SK-N-SH (cell line): ENCODE data around the gene IFITM1. TPM values are rescaled to one million over a fixed set of nuclear protein-coding genes. Genes with fewer than 3 reads are reported as not detected.
A peak's percentile ranks its signal among the peaks of the same experiment; 100 is the strongest.
"Not testable (repeated sequence)": the region's sequence is repeated elsewhere in the genome, so short reads cannot be mapped to it uniquely, and the experiment has no call there.

Experiments
- CTCF ChIA-PET: fragments of 300-600, 350-600 bp; formaldehyde crosslinking; extraction: SDS; loops from one replicate; lab custom pipeline; 2021; lab: Yijun Ruan, JAX
- POLR2A ChIA-PET: fragments of 350-600 bp; sonication (Branson Sonifier 250); formaldehyde crosslinking; extraction: SDS; loops from one replicate; lab custom pipeline; 2020; ENCODE audit warnings: antibody characterized with exemption, inconsistent platforms; lab: Yijun Ruan, JAX
- DNase-seq: peaks from one replicate; pipeline ENCODE4 v3.0.0; 2012
- H2AFZ ChIP-seq: fragments of 200-600 bp; sonication (generic); 2 replicates; pipeline ENCODE4 v1.8.1; 2016; ENCODE audit warnings: antibody characterized with exemption, mild to moderate bottlenecking, low read depth
- H3F3A ChIP-seq: fragments of 200-600 bp; sonication (generic); replicated peaks from 2 replicates; pipeline ENCODE3; 2016; ENCODE audit warnings: antibody characterized with exemption, mild to moderate bottlenecking; ENCODE audit not compliant: insufficient read depth
- H3K27ac ChIP-seq, 2 experiments: fragments of 200-500 bp in 1 of 2; fragments of 200-600 bp in 1 of 2; sonication (Bioruptor generic) in 1 of 2; sonication (generic), shearing (Covaris generic) in 1 of 2; 2 replicates each; pipeline versions ENCODE4 v1.5.1 to v1.6.1; 2014 to 2016; ENCODE audit warnings: low read depth in 2 of 2, inconsistent platforms in 1 of 2, low read length in 1 of 2, mild to moderate bottlenecking in 1 of 2, mixed read lengths in 1 of 2
- H3K27me3 ChIP-seq: fragments of 200-600 bp; sonication (generic), shearing (Covaris generic); 2 replicates; pipeline ENCODE4 v1.6.1; 2016; ENCODE audit warnings: mixed run types; ENCODE audit not compliant: insufficient read depth
- H3K36me3 ChIP-seq, 2 experiments: fragments of 200-500 bp in 1 of 2; fragments of 200-600 bp in 1 of 2; sonication (Bioruptor generic) in 1 of 2; sonication (generic) in 1 of 2; replicated peaks in 1 of 2; 2 replicates each; pipeline versions ENCODE3 to v1.5.1; 2014 to 2016; ENCODE audit warnings: low read length in 1 of 2, mild to moderate bottlenecking in 1 of 2; ENCODE audit not compliant: insufficient read depth in 2 of 2, control insufficient read depth in 1 of 2
- H3K4me1 ChIP-seq, 2 experiments: fragments of 200-500 bp in 1 of 2; fragments of 200-600 bp in 1 of 2; sonication (Bioruptor generic) in 1 of 2; sonication (generic), shearing (Covaris generic) in 1 of 2; 2 replicates each; pipeline versions ENCODE4 v1.5.1 to v1.6.1; 2014 to 2016; ENCODE audit warnings: low read depth in 1 of 2, low read length in 1 of 2, mixed run types in 1 of 2; ENCODE audit not compliant: insufficient read depth in 2 of 2, control insufficient read depth in 1 of 2
- H3K4me2 ChIP-seq: fragments of 200-600 bp; sonication (generic), shearing (Covaris generic); 2 replicates; pipeline ENCODE4 v1.6.1; 2017; ENCODE audit warnings: mixed run types
- H3K4me3 ChIP-seq, 2 experiments: fragments of 200-500 bp in 1 of 2; fragments of 200-600 bp in 1 of 2; sonication (Bioruptor generic) in 1 of 2; sonication (generic), shearing (Covaris generic) in 1 of 2; 2 replicates each; pipeline versions ENCODE4 v1.5.1 to v1.8.1; 2014 to 2016; ENCODE audit warnings: low read depth in 2 of 2, inconsistent platforms in 1 of 2, low read length in 1 of 2, mild to moderate bottlenecking in 1 of 2, mixed read lengths in 1 of 2, moderate library complexity in 1 of 2
- H3K79me2 ChIP-seq: fragments of 200-600 bp; sonication (generic); 2 replicates; pipeline ENCODE4 v1.8.1; 2017; ENCODE audit warnings: mild to moderate bottlenecking; ENCODE audit not compliant: insufficient read depth
- H3K9ac ChIP-seq: fragments of 200-600 bp; sonication (generic); 2 replicates; pipeline ENCODE4 v1.6.1; 2017; ENCODE audit warnings: mixed run types
- H3K9me2 ChIP-seq: fragments of 200-600 bp; sonication (generic); 2 replicates; pipeline ENCODE4 v1.6.1; 2017; ENCODE audit warnings: mixed run types
- H3K9me3 ChIP-seq: fragments of 200-600 bp; sonication (generic); 2 replicates; pipeline ENCODE4 v1.6.1; 2017; ENCODE audit warnings: mixed run types, mild to moderate bottlenecking, moderate library complexity
- H4K20me1 ChIP-seq: fragments of 200-600 bp; sonication (generic); 2 replicates; pipeline ENCODE4 v1.6.1; 2017; ENCODE audit warnings: mild to moderate bottlenecking, mixed run types; ENCODE audit not compliant: insufficient read depth
- CTCF ChIP-seq: fragments of 200-600 bp; sonication (generic); IDR thresholded peaks from 2 replicates; pipeline ENCODE4 v1.6.1; 2017; ENCODE audit warnings: antibody characterized with exemption, mild to moderate bottlenecking, moderate library complexity
- FOXM1 ChIP-seq: IDR thresholded peaks from 2 replicates; pipeline ENCODE4 v1.4.0; 2012; ENCODE audit warnings: low read depth, mild to moderate bottlenecking
- WGBS: methylation state at CpG from one replicate; pipeline ENCODE4 v1.1.6; 2017; ENCODE audit warnings: low lambda C conversion rate; 5-methylcytosine and 5-hydroxymethylcytosine counted together
- polyA plus RNA-seq, 3 experiments: library from polyadenylated mRNA; depleted of rRNA; stranded (reverse); fragments of >200 nt; gene quantifications; 2 replicates each; pipeline ENCODE4 v1.2.3, GENCODE V29; 2012
- TF ChIP-seq, protein P1 (sequence below): IDR thresholded peaks from 2 replicates; pipeline ENCODE4 v1.4.0; 2012; ENCODE audit warnings: low read depth, borderline replicate concordance

IFITM1 gene
- polyA plus RNA-seq, 1 of the 3 experiments (the other 2 are of a cell fraction) = 19.4 TPM

DNA sequence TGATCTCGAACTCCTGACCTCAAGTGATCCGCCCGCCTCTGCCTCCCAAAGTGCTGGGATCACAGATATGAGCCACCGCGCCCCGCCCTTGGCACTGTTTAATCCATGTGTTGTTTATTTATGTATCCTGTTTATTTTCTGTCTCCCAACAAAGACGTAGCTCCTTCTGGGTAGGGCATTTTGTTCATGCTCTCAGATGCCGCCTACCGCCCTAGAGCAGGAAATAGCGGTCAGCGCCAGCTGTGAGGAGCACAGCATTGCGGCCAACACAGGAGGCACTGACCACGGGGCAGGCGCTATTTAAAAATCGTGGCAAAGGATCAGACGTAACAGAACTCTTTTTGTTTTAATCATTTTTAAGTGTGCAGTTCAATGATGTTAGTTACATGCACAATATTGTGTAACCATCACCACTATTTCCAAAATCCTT, 45.1 kb upstream of the IFITM1 start:
- not testable (repeated sequence) for H3K36me3 ChIP-seq
- peak; percentile 21; the same call in 1 of the 2 replicates for TF ChIP-seq CTCF
- TF ChIP-seq, all 33 proteins: peak for 1; not testable (repeated sequence) for 32
- H4K20me1 ChIP-seq, H3K9me3 ChIP-seq, H3K27me3 ChIP-seq, H3K4me1 ChIP-seq, H3K9me2 ChIP-seq, H3K4me3 ChIP-seq, H3K79me2 ChIP-seq, H3K27ac ChIP-seq, H3K9ac ChIP-seq: not testable (repeated sequence)
- ChIA-PET CTCF (interaction anchor here (0.6 to 2.4 kb wide), 4 partner anchors 17 to 61 kb away, joined by 3 to 19 read pairs (median 4); no protein-coding TSS in a partner anchor), POLR2A (interaction anchor here (1.2 kb wide), 1 partner anchor 61 kb away, joined by 3 read pairs; the partner anchor contains the start of genes BET1L and RIC8A)
- 20% methylated on average over 15 of the region's 16 CpGs for WGBS
- H3K4me2 ChIP-seq = peak overlapping the region; percentile 11
- peaks cover 12% of the 10 kb centered on the region for H3F3A ChIP-seq
- DNase-seq = peak; percentile 67
- H2AFZ ChIP-seq = 0 out of 2 replicates have a peak overlapping the region, but pooled peaks have one; percentile 38

DNA sequence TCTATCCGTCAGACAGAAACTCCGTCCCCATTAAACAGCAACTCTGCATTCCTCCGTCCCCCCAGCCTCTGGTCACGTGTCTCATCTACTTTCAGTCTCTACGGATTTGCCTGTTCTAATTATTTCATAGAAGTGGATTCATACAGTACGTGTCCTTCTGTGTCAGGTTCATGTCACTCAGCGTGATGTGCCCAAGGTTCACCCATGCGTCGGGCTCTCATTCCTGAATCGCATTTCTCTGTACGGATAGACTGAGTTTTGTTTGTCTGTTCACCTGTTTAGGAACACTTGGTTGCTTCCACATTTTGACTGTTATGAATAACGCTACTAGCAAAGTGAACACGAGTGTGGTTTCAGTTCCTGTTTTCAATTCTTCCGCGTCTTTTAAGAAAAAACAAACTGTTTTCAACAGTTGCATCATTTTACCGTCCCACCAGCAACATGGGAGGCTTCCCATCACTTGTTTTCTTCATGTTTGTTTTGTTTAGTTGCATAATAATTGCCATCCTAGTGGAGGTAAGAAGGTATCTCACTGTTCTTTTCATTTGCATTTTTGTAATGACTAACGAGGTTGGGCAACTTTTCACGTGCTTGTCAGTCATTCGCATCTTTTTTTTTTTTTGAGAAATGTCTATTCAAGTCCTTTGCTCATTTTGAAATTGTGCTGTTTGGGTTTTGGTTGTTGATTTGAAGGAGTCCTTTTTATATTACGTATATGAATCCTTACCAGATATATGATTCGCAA, 44.5 kb upstream of the IFITM1 start:
- WGBS = 58% methylated on average over 21 of the region's 21 CpGs
- H3K9ac ChIP-seq = no peak overlapping the region
- DNase-seq = no peak
- peaks cover 9% of the 10 kb centered on the region; the same call in 1 of the 2 replicates for H3K27me3 ChIP-seq
- no peaks in the 10 kb centered on the region for H3K9me2 ChIP-seq
- H3K4me2 ChIP-seq = peak overlapping the region; percentile 11
- TF ChIP-seq, protein P1, sequence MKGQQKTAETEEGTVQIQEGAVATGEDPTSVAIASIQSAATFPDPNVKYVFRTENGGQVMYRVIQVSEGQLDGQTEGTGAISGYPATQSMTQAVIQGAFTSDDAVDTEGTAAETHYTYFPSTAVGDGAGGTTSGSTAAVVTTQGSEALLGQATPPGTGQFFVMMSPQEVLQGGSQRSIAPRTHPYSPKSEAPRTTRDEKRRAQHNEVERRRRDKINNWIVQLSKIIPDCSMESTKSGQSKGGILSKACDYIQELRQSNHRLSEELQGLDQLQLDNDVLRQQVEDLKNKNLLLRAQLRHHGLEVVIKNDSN = peak; percentile 64; the same call in 1 of the 2 replicates
- TF ChIP-seq FOXM1 = no peak
- H3K79me2 ChIP-seq = no peaks in the 10 kb centered on the region
- peaks cover 0 to 6% of the 10 kb centered on the region in 2 experiments; a peak in 1 of 4 replicates for H3K4me1 ChIP-seq
- no peaks in the 10 kb centered on the region for H3K36me3 ChIP-seq
- no peak overlapping the region for H2AFZ ChIP-seq
- POLR2A ChIA-PET = interaction anchor here (1.2 kb wide), 1 partner anchor 62 kb away, joined by 3 read pairs; the partner anchor contains the start of genes BET1L and RIC8A
- H3K4me3 ChIP-seq = no peak overlapping the region
- H3F3A ChIP-seq = peaks cover 12% of the 10 kb centered on the region
- H3K9me3 ChIP-seq = no peaks in the 10 kb centered on the region
- H4K20me1 ChIP-seq = no peaks in the 10 kb centered on the region
- CTCF ChIA-PET = interaction anchor here (0.6 to 2.4 kb wide), 4 partner anchors 18 to 61 kb away, joined by 3 to 19 read pairs (median 4); no protein-coding TSS in a partner anchor
- no peak overlapping the region for H3K27ac ChIP-seq
